AG04449 (cell line): ENCODE measurements around the gene HMCES.

Source experiments
- CTCF ChIA-PET: fragments of 350-600 bp; formaldehyde crosslinking; extraction: SDS; loops from one replicate; lab custom pipeline; 2021; ENCODE audit warnings: antibody characterized with exemption; lab: Yijun Ruan, JAX
- POLR2A ChIA-PET: fragments of 400-600, 350-600 bp; formaldehyde crosslinking; extraction: SDS; loops from one replicate; lab custom pipeline; 2020; ENCODE audit warnings: antibody characterized with exemption, inconsistent platforms; lab: Yijun Ruan, JAX
- DNase-seq: peaks from one replicate; pipeline ENCODE4 v3.0.0-alpha.2; 2010; ENCODE audit warnings: low read depth, low spot score
- H3K4me3 ChIP-seq: 2 replicates; pipeline ENCODE4 v1.5.1; 2011; ENCODE audit warnings: low read depth, mild to moderate bottlenecking, control low read depth, low read length
- CTCF ChIP-seq: IDR thresholded peaks from one replicate; pipeline ENCODE4 v1.5.1; 2011; ENCODE audit warnings: mild to moderate bottlenecking, moderate library complexity, low read length, control low read depth, inconsistent platforms; ENCODE audit not compliant: insufficient read depth; ENCODE audit errors: missing control alignments

HMCES gene

GRCh38 chr3:129234441-129234840 lies 44.2 kb upstream of the HMCES start:
- ChIA-PET CTCF (interaction anchor here (8.8 kb wide), 1 partner anchor 12 kb away, joined by 81 read pairs; the partner anchor contains the start of gene COPG1), POLR2A (no interaction called here)
- no peak overlapping the region for H3K4me3 ChIP-seq
- TF ChIP-seq CTCF = no peak
- DNase-seq = no peak

- no peak overlapping the region for H3K4me3 ChIP-seq
- ChIA-PET POLR2A (interaction anchor here (1.1 kb wide), 1 partner anchor 10 kb away, joined by 4 read pairs; no protein-coding TSS in a partner anchor), CTCF (interaction anchor here (0.9 to 8.8 kb wide), 3 partner anchors 11 to 264 kb away, joined by 3 to 81 read pairs (median 4); partner anchors contain the start of gene COPG1)
- DNase-seq = no peak
- TF ChIP-seq CTCF = no peak
Observed at GRCh38 chr3:129235344-129235917, 43.2 kb upstream of the HMCES start.

- no peak overlapping the region for H3K4me3 ChIP-seq
- DNase-seq = no peak
- ChIA-PET POLR2A (interaction anchor here (0.9 kb wide), 1 partner anchor 14 kb away, joined by 3 read pairs; no protein-coding TSS in a partner anchor), CTCF (interaction anchor here (0.9 to 2.8 kb wide), 3 partner anchors 13 to 269 kb away, joined by 4 to 12 read pairs (median 6); no protein-coding TSS in a partner anchor)
- TF ChIP-seq CTCF = no peak
Observed at GRCh38 chr3:129238945-129239705, 39.5 kb upstream of the HMCES start.

- ChIA-PET CTCF (interaction anchor here (1.5 to 2.8 kb wide), 3 partner anchors 9 to 269 kb away, joined by 3 to 16 read pairs (median 12); partner anchors contain the start of gene COPG1), POLR2A (interaction anchor here (0.8 to 0.9 kb wide), 2 partner anchors 10 to 15 kb away, joined by 3 read pairs; partner anchors contain the start of gene COPG1)
- no peak overlapping the region for H3K4me3 ChIP-seq
- no peak for DNase-seq
- no peak for TF ChIP-seq CTCF
Observed at GRCh38 chr3:129239991-129240390, 38.7 kb upstream of the HMCES start.

- H3K4me3 ChIP-seq = no peak overlapping the region
- no peak for TF ChIP-seq CTCF
Observed at GRCh38 chr3:129240436-129240835, 38.2 kb upstream of the HMCES start.

More at GRCh38 chr3:129240436-129240835, 38.2 kb upstream of the HMCES start:
- CTCF ChIA-PET = interaction anchor here (0.6 to 2.8 kb wide), 4 partner anchors 9 to 269 kb away, joined by 3 to 16 read pairs (median 8); partner anchors contain the start of gene COPG1
- POLR2A ChIA-PET = interaction anchor here (0.6 to 0.8 kb wide), 2 partner anchors 9 to 79 kb away, joined by 3 read pairs; partner anchors contain the start of gene COPG1
- DNase-seq = no peak
